Measurements from ENCODE around the gene MDFIC. TPM values are rescaled to one million over a fixed set of nuclear protein-coding genes. Genes with fewer than 3 reads are reported as not detected.

Gene MDFIC
- total and polyA plus RNA-seq, 2 donors (not counting 1 experiment from before 2014, with no cell fraction given) = 19.6 to 66.1 TPM

- intact Hi-C loops (cut with micrococcal nuclease) = no loop called here
- ATAC-seq (ENCODE audit: low read depth) = no peak
- Mint-ChIP-seq H3K4me3 (no peak overlapping the region), H3K27me3 (no peaks in the 10 kb centered on the region), H3K9me3 (ENCODE audit: insufficient read depth) (no peaks in the 10 kb centered on the region), H3K27ac (no peak overlapping the region), H3K4me1 (peaks cover 62% of the 10 kb centered on the region)
- no peak for TF ChIP-seq EZH2 (IDR thresholded peaks at IDR 0.05; ENCODE audit: borderline replicate concordance, insufficient read depth, low read depth, low read length, poor library complexity, severe bottlenecking)
- no peak for TF ChIP-seq CTCF (IDR thresholded peaks at IDR 0.05)
- Histone ChIP-seq H2AFZ (ENCODE audit: insufficient read depth, low read depth, low read length, poor library complexity, severe bottlenecking) (no peak overlapping the region), H3K79me2 (ENCODE audit: control insufficient read depth, insufficient read depth, low read length) (peaks cover 63% of the 10 kb centered on the region), H3K9ac (ENCODE audit: low read length) (no peak overlapping the region), H3K27me3 (replicated peaks in 1 of 4; ENCODE audit: control extremely low read depth in 1 of 4, control insufficient read depth in 3 of 4, insufficient read depth in 4 of 4, low read length in 3 of 4) (no peaks in the 10 kb centered on the region), H3K4me3 (ENCODE audit: control extremely low read depth in 1 of 5, extremely low read depth in 1 of 5, insufficient read depth in 1 of 5, low read depth in 2 of 5, low read length in 4 of 5) (no peak overlapping the region), H3K27ac (ENCODE audit: low read length in 2 of 2) (no peak overlapping the region), H3K4me1 (ENCODE audit: control insufficient read depth in 2 of 2, insufficient read depth in 2 of 2, low read length in 2 of 2) (peaks cover 16 to 34% of the 10 kb centered on the region in 2 donors), H3K4me2 (replicated peaks; ENCODE audit: low read depth, low read length, poor library complexity, severe bottlenecking) (no peak overlapping the region), H3K9me3 (ENCODE audit: control extremely low read depth in 1 of 3, control insufficient read depth in 2 of 3, insufficient read depth in 1 of 3, low read length in 2 of 3) (no peaks in the 10 kb centered on the region), H3K36me3 (replicated peaks in 1 of 2; ENCODE audit: control extremely low read depth in 1 of 2, control insufficient read depth in 1 of 2, extremely low read depth in 1 of 2, insufficient read depth in 2 of 2, low read length in 1 of 2) (peaks cover 0 to under 1% of the 10 kb centered on the region in 2 experiments), H4K20me1 (ENCODE audit: control insufficient read depth, insufficient read depth, low read length, poor library complexity, severe bottlenecking) (peaks cover 12% of the 10 kb centered on the region)
- WGBS (ENCODE audit: insufficient coverage) = 100% methylated on average over 1 of the region's 3 CpGs
- ChIA-PET POLR2A (no interaction called here), CTCF (interaction anchor here (1.1 to 6.9 kb wide), 2 partner anchors 13 to 87 kb away, joined by 4 to 51 read pairs; no protein-coding TSS in a partner anchor)
- no peak for DNase-seq
Measured at GRCh38 chr7:114952296-114952695, 30.4 kb downstream of the MDFIC start.

GRCh38 chr7:114953724-114954123 is 31.8 kb downstream of the MDFIC start:
- Histone ChIP-seq H3K27ac (ENCODE audit: low read length in 2 of 2) (no peak overlapping the region), H3K9me3 (ENCODE audit: control extremely low read depth in 1 of 3, control insufficient read depth in 2 of 3, insufficient read depth in 1 of 3, low read length in 2 of 3) (no peaks in the 10 kb centered on the region), H4K20me1 (ENCODE audit: control insufficient read depth, insufficient read depth, low read length, poor library complexity, severe bottlenecking) (peaks cover 4% of the 10 kb centered on the region), H3K79me2 (ENCODE audit: control insufficient read depth, insufficient read depth, low read length) (peaks cover 60% of the 10 kb centered on the region), H3K36me3 (replicated peaks in 1 of 2; ENCODE audit: control extremely low read depth in 1 of 2, control insufficient read depth in 1 of 2, extremely low read depth in 1 of 2, insufficient read depth in 2 of 2, low read length in 1 of 2) (no peaks in the 10 kb centered on the region), H3K4me2 (replicated peaks; ENCODE audit: low read depth, low read length, poor library complexity, severe bottlenecking) (no peak overlapping the region), H2AFZ (ENCODE audit: insufficient read depth, low read depth, low read length, poor library complexity, severe bottlenecking) (no peak overlapping the region), H3K27me3 (replicated peaks in 1 of 4; ENCODE audit: control extremely low read depth in 1 of 4, control insufficient read depth in 3 of 4, insufficient read depth in 4 of 4, low read length in 3 of 4) (no peaks in the 10 kb centered on the region), H3K4me1 (ENCODE audit: control insufficient read depth in 2 of 2, insufficient read depth in 2 of 2, low read length in 2 of 2) (peaks cover 13 to 23% of the 10 kb centered on the region in 2 donors), H3K4me3 (ENCODE audit: control extremely low read depth in 1 of 5, extremely low read depth in 1 of 5, insufficient read depth in 1 of 5, low read depth in 2 of 5, low read length in 4 of 5) (no peak overlapping the region), H3K9ac (ENCODE audit: low read length) (no peak overlapping the region)
- DNase-seq (peak; percentile 27), ATAC-seq (ENCODE audit: low read depth) (no peak)
- no peak overlapping the region for H3K4me3 Mint-ChIP-seq
- TF ChIP-seq EZH2 (IDR thresholded peaks at IDR 0.05; ENCODE audit: borderline replicate concordance, insufficient read depth, low read depth, low read length, poor library complexity, severe bottlenecking) (no peak), CTCF (IDR thresholded peaks at IDR 0.05) (peak; percentile 28)
- H3K27ac Mint-ChIP-seq = no peak overlapping the region
- H3K4me1 Mint-ChIP-seq = peaks cover 52% of the 10 kb centered on the region
- H3K27me3 Mint-ChIP-seq = no peaks in the 10 kb centered on the region
- ChIA-PET CTCF (interaction anchor here (1.1 to 6.9 kb wide), 3 partner anchors 11 to 88 kb away, joined by 4 to 51 read pairs (median 4); no protein-coding TSS in a partner anchor), POLR2A (no interaction called here)
- WGBS (ENCODE audit: insufficient coverage) = no CpG with 5 or more reads among the region's 2 CpGs
- intact Hi-C loops (cut with micrococcal nuclease) = loop anchor here (1.0 kb wide), 1 partner anchor 88 kb away; no protein-coding TSS in a partner anchor
- no peaks in the 10 kb centered on the region for H3K9me3 Mint-ChIP-seq (ENCODE audit: insufficient read depth)

All from B cell (primary cell).